ENCODE results near the gene PLEKHG7. TPM values are rescaled to one million over a fixed set of nuclear protein-coding genes. Genes with fewer than 3 reads are reported as not detected.

The PLEKHG7 gene
- total RNA-seq, 1 donor from 2014 or later, result not detected

- TF ChIP-seq CTCF (conservative IDR thresholded peaks at IDR 0.05), result no peak
- H3K36me3 Mint-ChIP-seq, result peaks cover 4% of the 10 kb centered on the region
Observed at GRCh38 chr12:92771001-92771400, 68.2 kb downstream of the PLEKHG7 start.

GRCh38 chr12:92775416-92775815, 72.6 kb downstream of the PLEKHG7 start:
- no peaks in the 10 kb centered on the region for H3K4me1 Mint-ChIP-seq (ENCODE audit: unreplicated experiment)
- H3K27ac Mint-ChIP-seq, result no peak overlapping the region
- peaks cover 22% of the 10 kb centered on the region for H3K36me3 Mint-ChIP-seq
- no peaks in the 10 kb centered on the region for H3K9me3 Mint-ChIP-seq
- H3K27me3 Mint-ChIP-seq, result no peaks in the 10 kb centered on the region
- no peak overlapping the region for H3K4me3 Mint-ChIP-seq
- no peak for TF ChIP-seq CTCF (conservative IDR thresholded peaks at IDR 0.05)
- DNase-seq (ENCODE audit: extremely low spot score, unreplicated experiment), result no peak

More at GRCh38 chr12:92771001-92771400, 68.2 kb downstream of the PLEKHG7 start:
- Mint-ChIP-seq H3K4me1 (ENCODE audit: unreplicated experiment) (peaks cover 9% of the 10 kb centered on the region), H3K9me3 (no peaks in the 10 kb centered on the region), H3K4me3 (no peak overlapping the region), H3K27ac (no peak overlapping the region), H3K27me3 (no peaks in the 10 kb centered on the region)
- no peak for DNase-seq (ENCODE audit: extremely low spot score, unreplicated experiment)

GRCh38 chr12:92778525-92778924, 75.7 kb downstream of the PLEKHG7 start:
- no peaks in the 10 kb centered on the region for H3K27me3 Mint-ChIP-seq

GRCh38 chr12:92779902-92780301, 77.1 kb downstream of the PLEKHG7 start:
- no peak for TF ChIP-seq CTCF (conservative IDR thresholded peaks at IDR 0.05)

More at GRCh38 chr12:92778525-92778924, 75.7 kb downstream of the PLEKHG7 start:
- DNase-seq (ENCODE audit: extremely low spot score, unreplicated experiment), result no peak
- Mint-ChIP-seq H3K27ac (no peak overlapping the region), H3K36me3 (peaks cover 23% of the 10 kb centered on the region), H3K4me3 (no peak overlapping the region), H3K4me1 (ENCODE audit: unreplicated experiment) (no peaks in the 10 kb centered on the region), H3K9me3 (no peaks in the 10 kb centered on the region)
- TF ChIP-seq CTCF (conservative IDR thresholded peaks at IDR 0.05), result no peak

GRCh38 chr12:92784356-92784755, 81.6 kb downstream of the PLEKHG7 start:
- no peak for DNase-seq (ENCODE audit: extremely low spot score, unreplicated experiment)
- Mint-ChIP-seq H3K36me3 (peaks cover 8% of the 10 kb centered on the region), H3K4me3 (no peak overlapping the region), H3K27ac (peak overlapping the region; percentile 64), H3K9me3 (no peaks in the 10 kb centered on the region), H3K4me1 (ENCODE audit: unreplicated experiment) (peaks cover 16% of the 10 kb centered on the region), H3K27me3 (no peaks in the 10 kb centered on the region)
- TF ChIP-seq CTCF (conservative IDR thresholded peaks at IDR 0.05), result no peak

More at GRCh38 chr12:92779902-92780301, 77.1 kb downstream of the PLEKHG7 start:
- no peak overlapping the region for H3K27ac Mint-ChIP-seq
- no peaks in the 10 kb centered on the region for H3K27me3 Mint-ChIP-seq
- peaks cover 23% of the 10 kb centered on the region for H3K36me3 Mint-ChIP-seq
- H3K4me1 Mint-ChIP-seq (ENCODE audit: unreplicated experiment), result peaks cover 11% of the 10 kb centered on the region
- H3K4me3 Mint-ChIP-seq, result no peak overlapping the region
- no peak for DNase-seq (ENCODE audit: extremely low spot score, unreplicated experiment)
- no peaks in the 10 kb centered on the region for H3K9me3 Mint-ChIP-seq

Measured in type B pancreatic cell (in vitro differentiated cells).